Measurements from ENCODE around the gene HS3ST3A1. TPM values are rescaled to one million over a fixed set of nuclear protein-coding genes. Genes with fewer than 3 reads are reported as not detected.

Gene HS3ST3A1
- total RNA-seq, 1 donor from 2014 or later = 1.1 TPM

- peaks cover 8% of the 10 kb centered on the region for H3K36me3 Mint-ChIP-seq (ENCODE audit: unreplicated experiment)
- no peak for DNase-seq
- H3K9me3 Mint-ChIP-seq (ENCODE audit: unreplicated experiment) = no peaks in the 10 kb centered on the region
- H3K4me1 Mint-ChIP-seq (ENCODE audit: low read depth, unreplicated experiment) = no peaks in the 10 kb centered on the region
- TF ChIP-seq, protein P1, sequence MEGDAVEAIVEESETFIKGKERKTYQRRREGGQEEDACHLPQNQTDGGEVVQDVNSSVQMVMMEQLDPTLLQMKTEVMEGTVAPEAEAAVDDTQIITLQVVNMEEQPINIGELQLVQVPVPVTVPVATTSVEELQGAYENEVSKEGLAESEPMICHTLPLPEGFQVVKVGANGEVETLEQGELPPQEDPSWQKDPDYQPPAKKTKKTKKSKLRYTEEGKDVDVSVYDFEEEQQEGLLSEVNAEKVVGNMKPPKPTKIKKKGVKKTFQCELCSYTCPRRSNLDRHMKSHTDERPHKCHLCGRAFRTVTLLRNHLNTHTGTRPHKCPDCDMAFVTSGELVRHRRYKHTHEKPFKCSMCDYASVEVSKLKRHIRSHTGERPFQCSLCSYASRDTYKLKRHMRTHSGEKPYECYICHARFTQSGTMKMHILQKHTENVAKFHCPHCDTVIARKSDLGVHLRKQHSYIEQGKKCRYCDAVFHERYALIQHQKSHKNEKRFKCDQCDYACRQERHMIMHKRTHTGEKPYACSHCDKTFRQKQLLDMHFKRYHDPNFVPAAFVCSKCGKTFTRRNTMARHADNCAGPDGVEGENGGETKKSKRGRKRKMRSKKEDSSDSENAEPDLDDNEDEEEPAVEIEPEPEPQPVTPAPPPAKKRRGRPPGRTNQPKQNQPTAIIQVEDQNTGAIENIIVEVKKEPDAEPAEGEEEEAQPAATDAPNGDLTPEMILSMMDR (IDR thresholded peaks at IDR 0.05; ENCODE audit: partially characterized antibody, unreplicated experiment) = no peak
- no peaks in the 10 kb centered on the region for H3K27me3 Mint-ChIP-seq (ENCODE audit: unreplicated experiment)
- H3K27ac Mint-ChIP-seq (ENCODE audit: unreplicated experiment) = no peak overlapping the region
- no peak overlapping the region for H3K4me3 Mint-ChIP-seq (ENCODE audit: unreplicated experiment)
Observed at GRCh38 chr17:13537871-13538643, 63.7 kb downstream of the HS3ST3A1 start.

DNA sequence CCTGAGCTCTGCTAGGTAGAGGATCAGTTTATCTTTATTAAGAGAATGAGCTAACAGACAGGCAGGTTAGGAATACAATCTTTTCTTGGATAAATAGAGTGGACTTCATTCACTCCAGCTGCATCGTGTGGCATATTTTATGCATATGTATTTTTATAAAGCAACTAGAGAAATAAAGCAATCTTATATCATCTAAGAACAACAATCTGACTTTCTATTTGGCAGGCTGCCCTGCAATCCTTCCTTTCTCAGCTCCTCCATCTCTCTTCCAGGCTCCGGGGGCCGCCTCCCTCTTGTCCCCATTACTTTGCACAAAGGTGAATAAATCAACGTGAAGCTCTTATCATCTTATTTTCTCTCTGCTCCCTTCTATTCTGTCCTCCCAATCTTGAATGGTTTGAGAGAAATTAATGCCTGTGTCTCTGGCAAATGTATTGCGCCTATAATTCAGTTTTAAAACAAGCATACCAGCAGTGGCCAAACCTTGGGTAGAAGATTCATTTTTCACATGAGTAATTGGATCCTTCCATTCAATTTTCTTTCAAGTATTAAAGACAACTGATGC, 64.5 kb downstream of the HS3ST3A1 start:
- no peak for DNase-seq

DNA sequence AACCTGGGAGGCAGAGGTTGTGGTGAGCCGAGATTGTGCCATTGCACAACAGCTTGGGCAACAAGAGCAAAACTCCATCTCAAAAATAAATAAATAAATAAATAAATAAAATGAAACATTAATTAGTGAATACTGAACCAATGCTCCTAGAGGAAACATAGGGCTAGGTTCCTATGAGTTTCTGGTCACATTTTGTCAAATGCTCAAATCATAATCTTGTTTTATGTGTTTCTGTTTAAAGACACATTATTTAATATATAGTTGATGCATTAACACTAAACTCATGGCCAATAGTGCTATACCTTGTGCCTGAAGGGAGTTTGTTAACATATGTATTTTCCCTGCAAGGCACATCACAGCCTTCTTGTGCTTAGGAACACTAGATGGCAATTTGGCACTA, 66.8 kb downstream of the HS3ST3A1 start:
- Mint-ChIP-seq H3K9me3 (ENCODE audit: unreplicated experiment) (no peaks in the 10 kb centered on the region), H3K27me3 (ENCODE audit: unreplicated experiment) (no peaks in the 10 kb centered on the region), H3K27ac (ENCODE audit: unreplicated experiment) (no peak overlapping the region), H3K4me3 (ENCODE audit: unreplicated experiment) (no peak overlapping the region), H3K4me1 (ENCODE audit: low read depth, unreplicated experiment) (peaks cover 3% of the 10 kb centered on the region), H3K36me3 (ENCODE audit: unreplicated experiment) (peaks cover 8% of the 10 kb centered on the region)
- no peak for DNase-seq
- TF ChIP-seq, protein P1 (IDR thresholded peaks at IDR 0.05; ENCODE audit: partially characterized antibody, unreplicated experiment) = no peak

More for the DNA sequence above, 64.5 kb downstream of the HS3ST3A1 start:
- Mint-ChIP-seq H3K4me1 (ENCODE audit: low read depth, unreplicated experiment) (no peaks in the 10 kb centered on the region), H3K9me3 (ENCODE audit: unreplicated experiment) (no peaks in the 10 kb centered on the region), H3K27ac (ENCODE audit: unreplicated experiment) (no peak overlapping the region), H3K36me3 (ENCODE audit: unreplicated experiment) (peaks cover 8% of the 10 kb centered on the region), H3K4me3 (ENCODE audit: unreplicated experiment) (no peak overlapping the region), H3K27me3 (ENCODE audit: unreplicated experiment) (no peaks in the 10 kb centered on the region)
- TF ChIP-seq, protein P1 (IDR thresholded peaks at IDR 0.05; ENCODE audit: partially characterized antibody, unreplicated experiment) = no peak

- no peak overlapping the region for H3K4me3 Mint-ChIP-seq (ENCODE audit: unreplicated experiment)
- DNase-seq = no peak
- H3K27me3 Mint-ChIP-seq (ENCODE audit: unreplicated experiment) = peaks cover 2% of the 10 kb centered on the region
Observed at GRCh38 chr17:13531721-13532120, 70.0 kb downstream of the HS3ST3A1 start.

More at GRCh38 chr17:13531721-13532120, 70.0 kb downstream of the HS3ST3A1 start:
- Mint-ChIP-seq H3K36me3 (ENCODE audit: unreplicated experiment) (peaks cover 4% of the 10 kb centered on the region), H3K4me1 (ENCODE audit: low read depth, unreplicated experiment) (peaks cover 21% of the 10 kb centered on the region), H3K27ac (ENCODE audit: unreplicated experiment) (no peak overlapping the region), H3K9me3 (ENCODE audit: unreplicated experiment) (peaks cover 2% of the 10 kb centered on the region)
- TF ChIP-seq, protein P1 (IDR thresholded peaks at IDR 0.05; ENCODE audit: partially characterized antibody, unreplicated experiment) = no peak

Data from glutamatergic neuron (in vitro differentiated cells).